SU-DHL-6 (cell line): ENCODE measurements around the gene EYS.

ENCODE experiments used
- CTCF ChIP-seq: fragments of 200-600 bp; sonication (generic); IDR thresholded peaks from one replicate; pipeline ENCODE4 v1.5.1; 2017; ENCODE audit warnings: antibody characterized with exemption, mild to moderate bottlenecking, low read length, moderate library complexity; ENCODE audit not compliant: insufficient read depth, poor library complexity, severe bottlenecking
- EZH2phosphoT487 ChIP-seq: fragments of 200-600 bp; sonication (generic), shearing (Covaris generic); conservative IDR thresholded peaks from 2 replicates; pipeline ENCODE4 v1.6.1; 2018; ENCODE audit warnings: mild to moderate bottlenecking, antibody characterized with exemption, low read length, moderate library complexity, mixed read lengths

GRCh38 chr6:64299176-64299575 is 1407.8 kb downstream of the EYS start:
- TF ChIP-seq CTCF = no peak
- no peak for TF ChIP-seq EZH2phosphoT487
